Umbilical cord (tissue), 2 donors: Measurements from ENCODE around the gene TNXB. TPM values are rescaled to one million over a fixed set of nuclear protein-coding genes. Genes with fewer than 3 reads are reported as not detected.
"Not testable (repeated sequence)": the region's sequence is repeated elsewhere in the genome, so short reads cannot be mapped to it uniquely, and the experiment has no call there.

Experiments used
- DNase-seq: peaks from one replicate; pipeline ENCODE4 v3.0.0-alpha.2; 2015; ENCODE audit warnings: low spot score
- total RNA-seq: library from RNA; depleted of rRNA; stranded (reverse); fragments of >200 nt; gene quantifications from one replicate; pipeline ENCODE4 v1.2.3, GENCODE V29; 2014; ENCODE audit warnings: low replicate concordance; ENCODE audit not compliant: insufficient read depth

TNXB gene
- total RNA-seq, 1 donor from 2014 or later, result 24.1 TPM

- no peak for DNase-seq
Observed at GRCh38 chr6:32060966-32061655, 48.0 kb downstream of the TNXB start.

DNA sequence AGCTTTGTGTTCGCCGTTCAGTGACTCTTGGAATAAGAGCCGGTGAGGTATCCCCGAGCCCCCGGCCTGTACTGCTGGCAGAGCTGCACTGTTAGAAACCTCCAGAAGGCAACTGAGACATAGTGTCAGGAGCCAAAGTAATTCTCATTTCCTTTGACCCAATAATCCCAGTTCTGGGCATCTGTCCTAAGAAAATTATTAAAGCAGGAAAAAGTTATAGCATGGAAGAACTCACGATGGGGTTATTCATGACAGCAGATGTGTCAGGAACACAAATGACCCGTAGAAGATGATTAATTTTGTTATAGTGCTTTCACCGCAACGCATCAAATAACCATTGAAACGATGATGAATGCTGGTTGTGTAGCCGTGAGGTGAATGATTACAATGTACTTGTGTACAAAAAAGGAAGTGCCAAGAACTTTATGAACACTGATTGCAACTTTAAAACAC lies 50.6 kb downstream of the TNXB start:
- no peak for DNase-seq

DNA sequence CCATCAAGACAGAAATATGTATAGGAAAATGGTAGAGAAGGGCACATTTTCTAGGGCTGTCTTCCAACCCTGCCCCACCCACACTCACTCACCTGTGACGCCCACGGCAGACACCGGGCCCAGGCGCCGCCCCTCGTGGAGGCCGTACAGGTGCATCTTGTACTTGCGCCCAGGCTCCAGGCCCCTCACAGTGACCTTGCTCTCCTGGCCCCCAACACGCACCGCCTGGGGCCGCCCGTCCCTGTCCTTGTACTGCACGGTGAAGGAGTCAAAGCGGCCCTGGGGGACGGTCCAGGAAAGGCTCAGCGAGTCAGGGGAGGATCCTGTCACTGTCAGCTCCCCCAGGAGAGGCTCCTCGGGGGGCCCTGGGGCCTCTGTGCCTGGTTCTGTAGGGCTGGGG lies 51.2 kb downstream of the TNXB start:
- DNase-seq, result no peak

GRCh38 chr6:32056254-32056653 lies 52.9 kb downstream of the TNXB start:
- DNase-seq, result no peak

DNA sequence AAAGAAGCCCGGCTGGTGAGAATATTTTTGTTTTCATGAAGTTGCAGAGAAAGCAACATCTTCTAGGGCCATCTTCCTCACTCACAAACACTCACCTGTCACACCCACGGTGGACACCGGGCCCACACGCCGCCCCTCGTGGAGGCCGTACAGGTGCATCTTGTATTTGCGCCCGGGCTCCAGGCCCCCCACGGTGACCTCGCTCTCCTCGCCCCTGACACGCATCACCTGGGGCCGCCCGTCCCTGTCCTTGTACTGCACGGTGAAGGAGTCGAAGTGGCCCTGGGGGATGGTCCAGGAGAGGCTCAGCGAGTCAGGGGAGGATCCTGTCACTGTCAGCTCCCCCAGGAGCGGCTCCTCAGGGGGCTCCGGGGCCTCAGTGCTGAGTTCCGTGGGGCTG lies 53.4 kb downstream of the TNXB start:
- not testable (repeated sequence) for DNase-seq

GRCh38 chr6:32053314-32053713 lies 55.8 kb downstream of the TNXB start:
- DNase-seq, result not testable (repeated sequence)

DNA sequence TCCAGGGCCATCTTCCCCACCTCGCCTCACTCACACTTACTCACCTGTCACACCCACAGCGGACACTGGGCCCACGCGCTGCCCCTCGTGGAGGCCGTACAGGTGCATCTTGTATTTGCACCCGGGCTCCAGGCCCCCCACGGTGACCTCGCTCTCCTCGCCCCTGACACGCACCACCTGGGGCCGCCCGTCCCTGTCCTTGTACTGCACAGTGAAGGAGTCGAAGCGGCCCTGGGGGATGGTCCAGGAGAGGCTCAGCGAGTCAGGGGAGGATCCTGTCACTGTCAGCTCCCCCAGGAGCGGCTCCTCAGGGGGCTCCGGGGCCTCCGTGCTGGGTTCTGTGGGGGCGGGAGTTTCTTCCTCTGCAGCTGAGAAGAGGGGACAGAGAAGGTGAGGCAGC lies 56.5 kb downstream of the TNXB start:
- DNase-seq, result not testable (repeated sequence)

GRCh38 chr6:32050562-32050961 lies 58.6 kb downstream of the TNXB start:
- no peak for DNase-seq

GRCh38 chr6:32049736-32050135 lies 59.4 kb downstream of the TNXB start:
- not testable (repeated sequence) for DNase-seq

- DNase-seq, result not testable (repeated sequence)
Observed at GRCh38 chr6:32049149-32049548, 60.0 kb downstream of the TNXB start.

GRCh38 chr6:32047855-32048766 lies 61.0 kb downstream of the TNXB start:
- peak; percentile 44 for DNase-seq

- no peak for DNase-seq
Observed at GRCh38 chr6:32047539-32047854, 61.6 kb downstream of the TNXB start.

DNA sequence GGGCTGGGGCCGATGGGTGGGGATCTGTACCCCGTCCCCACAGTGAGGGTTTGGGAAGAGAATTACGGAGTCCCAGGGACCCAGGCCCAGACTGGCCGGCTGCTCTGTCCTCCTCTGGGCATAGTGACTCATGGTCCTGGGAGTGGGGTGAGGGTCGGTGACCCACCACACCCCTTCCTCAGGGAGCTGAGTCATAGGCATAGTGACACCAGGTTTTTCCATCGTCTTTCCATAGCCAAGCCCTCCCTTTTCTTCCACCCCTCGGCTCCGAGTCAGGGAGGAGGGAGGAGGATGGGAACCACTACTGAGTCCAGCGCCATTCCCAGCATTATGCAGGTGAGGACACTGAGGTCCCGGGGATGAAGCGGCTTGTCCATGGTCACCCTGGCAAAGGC lies 62.1 kb downstream of the TNXB start:
- peak; percentile 24 for DNase-seq

DNA sequence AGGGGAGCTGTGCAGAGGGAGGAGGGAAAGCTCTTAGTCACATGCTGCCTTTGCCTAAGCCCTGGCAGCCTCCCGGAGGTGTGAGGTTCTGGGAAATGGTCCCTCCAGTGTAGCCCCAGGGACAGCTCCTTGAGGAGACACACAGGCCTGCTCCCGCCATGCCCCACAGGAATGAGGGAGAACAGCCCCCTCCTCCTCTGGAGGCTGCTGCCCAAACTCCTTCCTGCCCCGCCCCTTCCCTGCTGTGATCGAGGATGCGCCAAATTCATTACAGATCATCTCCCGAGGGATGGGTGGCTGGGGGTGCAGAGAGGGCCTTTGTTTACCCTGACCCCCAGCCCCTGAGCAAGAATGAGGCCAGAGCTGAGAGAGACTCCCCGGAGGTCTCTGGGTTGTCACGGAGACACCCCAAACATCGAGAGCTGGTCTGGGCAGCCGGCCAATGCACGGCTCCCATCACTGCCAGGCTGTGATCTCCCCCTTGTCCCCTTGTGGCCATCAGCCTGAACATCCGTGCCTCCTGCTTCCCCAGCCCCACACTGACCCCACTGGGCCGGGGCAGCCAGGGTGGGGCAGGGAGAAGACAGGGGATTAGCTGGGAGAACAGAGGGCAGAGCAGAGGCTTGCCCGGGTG lies 62.6 kb downstream of the TNXB start:
- peak; percentile 12 for DNase-seq

DNA sequence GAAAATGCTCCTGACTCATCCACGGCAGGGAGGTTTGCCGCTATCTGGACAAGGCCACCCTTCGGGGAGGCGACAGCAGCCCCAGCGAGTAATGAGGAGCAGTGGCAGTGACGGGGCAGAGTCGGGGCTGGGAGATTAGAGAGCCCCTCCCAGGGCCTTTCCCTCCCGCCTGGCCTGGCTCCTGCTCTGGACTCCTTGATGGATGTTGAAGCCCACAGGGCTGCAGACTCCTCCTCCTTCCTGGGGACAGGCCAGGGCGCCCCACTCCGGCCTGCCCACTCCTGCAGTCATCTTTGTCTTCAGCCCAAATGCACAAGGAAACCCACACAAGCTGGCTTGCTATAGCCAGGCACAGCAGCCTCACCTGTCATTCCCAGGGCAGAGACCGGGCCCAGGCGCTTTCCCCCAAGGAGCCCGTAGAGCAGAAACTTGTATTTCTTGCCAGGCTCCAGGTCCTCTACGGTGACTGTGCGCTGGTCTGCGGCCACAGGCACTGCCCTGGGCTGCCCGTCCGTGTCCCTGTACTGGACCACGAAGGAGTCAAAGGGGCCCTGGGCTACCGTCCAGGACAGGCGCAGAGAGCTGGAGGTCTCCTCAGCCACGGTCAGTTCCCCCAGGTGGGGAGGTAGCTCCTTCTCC lies 63.2 kb downstream of the TNXB start:
- no peak for DNase-seq

DNA sequence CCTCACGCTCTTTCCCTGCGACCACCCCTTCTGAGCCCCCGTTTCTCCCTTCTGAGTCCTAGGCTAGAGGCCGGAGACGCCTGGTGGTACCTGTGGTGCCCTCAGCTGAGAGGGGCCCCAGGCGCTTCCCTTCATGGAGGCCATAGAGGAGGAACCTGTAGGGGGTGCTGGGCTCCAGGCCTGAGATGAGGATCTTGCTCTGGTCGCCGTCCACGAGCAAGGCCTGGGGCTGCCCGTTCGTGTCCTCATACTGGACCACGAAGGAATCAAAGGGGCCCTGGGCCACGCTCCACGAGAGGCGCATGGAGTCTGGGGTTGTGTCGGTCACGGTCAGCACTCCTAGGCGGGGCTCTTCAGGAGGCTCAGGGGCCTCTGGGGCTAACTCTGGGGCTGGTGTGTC lies 64.2 kb downstream of the TNXB start:
- DNase-seq, result not testable (repeated sequence)

- DNase-seq, result not testable (repeated sequence)
Observed at GRCh38 chr6:32043589-32044380, 65.4 kb downstream of the TNXB start.

GRCh38 chr6:32042276-32042675 lies 66.9 kb downstream of the TNXB start:
- DNase-seq, result not testable (repeated sequence)

GRCh38 chr6:32041385-32041784 lies 67.8 kb downstream of the TNXB start:
- not testable (repeated sequence) for DNase-seq

DNA sequence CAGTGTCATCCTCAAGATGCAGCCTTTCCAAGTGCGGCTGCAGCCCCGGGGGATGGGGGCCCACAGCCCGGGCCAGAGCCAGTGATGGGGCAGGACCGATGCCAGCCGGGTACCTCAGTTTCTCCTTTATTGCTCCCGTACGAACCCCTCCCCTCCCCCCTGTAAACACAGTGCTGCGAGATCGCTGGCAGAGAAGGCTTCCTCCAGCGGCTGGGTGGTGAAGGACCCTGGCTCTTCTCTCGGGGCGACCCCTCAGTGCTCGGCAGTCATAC lies 68.2 kb downstream of the TNXB start:
- not testable (repeated sequence) for DNase-seq
